ENCODE data around the gene TRMT6. TPM values are rescaled to one million over a fixed set of nuclear protein-coding genes. Genes with fewer than 3 reads are reported as not detected.

TRMT6 gene
- total and polyA plus RNA-seq, 10 of the 15 experiments (the other 5 are each of a cell fraction or from before 2014, with no cell fraction given): 18.2 to 35.5 (median 22.6) TPM

DNA sequence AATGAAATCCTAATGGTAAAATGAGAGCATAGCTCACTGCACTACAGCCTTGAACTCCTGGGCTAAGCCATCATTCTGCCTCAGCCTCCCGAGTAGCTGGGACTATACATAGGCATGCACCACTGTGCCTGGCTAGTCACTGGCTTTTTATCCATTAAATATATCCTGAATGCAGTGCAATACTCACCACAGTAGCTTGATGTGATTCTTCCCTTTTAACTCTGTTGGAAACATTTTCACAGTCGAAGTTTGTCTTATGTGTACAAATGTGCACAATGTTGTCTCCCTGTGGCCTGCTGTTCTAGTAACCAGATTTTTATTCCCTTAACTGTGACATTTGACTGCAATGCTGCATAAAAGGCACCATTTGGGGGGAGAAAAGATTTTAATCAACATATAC is 56.7 kb downstream of the TRMT6 start:
- no TSS peak for BruUV-seq (replicated peaks)
- Histone ChIP-seq H3K9me3 (replicated peaks; ENCODE audit: control insufficient read depth, insufficient read depth, low read length) (no peaks in the 10 kb centered on the region), H3K36me3 (ENCODE audit: control insufficient read depth in 2 of 2, insufficient read depth in 2 of 2, low read length in 1 of 2) (no peaks in the 10 kb centered on the region), H3K4me2 (ENCODE audit: control insufficient read depth, insufficient read depth) (no peak overlapping the region), H3K4me3 (no peak overlapping the region), H3K4me1 (ENCODE audit: control insufficient read depth, insufficient read depth, low read length) (no peaks in the 10 kb centered on the region), H2AFZ (ENCODE audit: control insufficient read depth, low read depth, low read length) (no peak overlapping the region), H4K20me1 (ENCODE audit: control insufficient read depth, insufficient read depth) (no peaks in the 10 kb centered on the region), H3K27ac (ENCODE audit: control insufficient read depth, insufficient read depth) (no peak overlapping the region), H3K9ac (ENCODE audit: control insufficient read depth, insufficient read depth, low read length) (no peak overlapping the region), H3K27me3 (replicated peaks in 1 of 2; ENCODE audit: control insufficient read depth in 2 of 2, insufficient read depth in 2 of 2, low read length in 1 of 2) (no peaks in the 10 kb centered on the region; a peak in 2 of 4 replicates), H3K79me2 (ENCODE audit: control insufficient read depth, insufficient read depth, low read length) (no peaks in the 10 kb centered on the region)
- ChIA-PET POLR2A (no interaction called here), CTCF (interaction anchor here (1.3 kb wide), 1 partner anchor 364 kb away, joined by 3 read pairs; no protein-coding TSS in a partner anchor), RAD21 (ENCODE audit: unreplicated experiment) (no interaction called here), SMC1A (ENCODE audit: uncharacterized antibody, unreplicated experiment) (no interaction called here)
- no peak for FAIRE-seq
- ATAC-seq: no peak
- DNase-seq (ENCODE audit: low read depth, low spot score): no peak
- 20% methylated on average over 2 of the region's 2 CpGs for WGBS (ENCODE audit: insufficient coverage, insufficient replicate concordance, low lambda C conversion rate, missing lambda C conversion rate)
- TF ChIP-seq ELK1 (IDR thresholded peaks at IDR 0.05; ENCODE audit: low read depth, low read length) (no peak), SUPT20H (IDR thresholded peaks at IDR 0.05; ENCODE audit: borderline replicate concordance, control insufficient read depth, low read depth, low read length) (no peak), NR2C1 (IDR thresholded peaks at IDR 0.05) (no peak), BHLHE40 (IDR thresholded peaks at IDR 0.05; ENCODE audit: borderline replicate concordance in 1 of 2, low read depth in 2 of 2, low read length in 1 of 2) (no peak), MEF2A (IDR thresholded peaks at IDR 0.05; ENCODE audit: insufficient read depth, low read depth, low read length) (no peak), CHD2 (IDR thresholded peaks at IDR 0.05; ENCODE audit: borderline replicate concordance, low read depth, low read length) (no peak), ZNF687 (IDR thresholded peaks at IDR 0.05) (no peak), POLR2AphosphoS2 (IDR thresholded peaks at IDR 0.05; ENCODE audit: low read depth, low read length) (no peak), HDGF (IDR thresholded peaks at IDR 0.05) (no peak), YBX1 (IDR thresholded peaks at IDR 0.05) (no peak)
- TF ChIP-seq, protein P1, sequence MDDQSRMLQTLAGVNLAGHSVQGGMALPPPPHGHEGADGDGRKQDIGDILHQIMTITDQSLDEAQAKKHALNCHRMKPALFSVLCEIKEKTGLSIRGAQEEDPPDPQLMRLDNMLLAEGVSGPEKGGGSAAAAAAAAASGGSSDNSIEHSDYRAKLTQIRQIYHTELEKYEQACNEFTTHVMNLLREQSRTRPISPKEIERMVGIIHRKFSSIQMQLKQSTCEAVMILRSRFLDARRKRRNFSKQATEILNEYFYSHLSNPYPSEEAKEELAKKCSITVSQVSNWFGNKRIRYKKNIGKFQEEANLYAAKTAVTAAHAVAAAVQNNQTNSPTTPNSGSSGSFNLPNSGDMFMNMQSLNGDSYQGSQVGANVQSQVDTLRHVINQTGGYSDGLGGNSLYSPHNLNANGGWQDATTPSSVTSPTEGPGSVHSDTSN (IDR thresholded peaks at IDR 0.05; ENCODE audit: insufficient replicate concordance, low read depth, low read length): no peak
- TF ChIP-seq, protein P2, sequence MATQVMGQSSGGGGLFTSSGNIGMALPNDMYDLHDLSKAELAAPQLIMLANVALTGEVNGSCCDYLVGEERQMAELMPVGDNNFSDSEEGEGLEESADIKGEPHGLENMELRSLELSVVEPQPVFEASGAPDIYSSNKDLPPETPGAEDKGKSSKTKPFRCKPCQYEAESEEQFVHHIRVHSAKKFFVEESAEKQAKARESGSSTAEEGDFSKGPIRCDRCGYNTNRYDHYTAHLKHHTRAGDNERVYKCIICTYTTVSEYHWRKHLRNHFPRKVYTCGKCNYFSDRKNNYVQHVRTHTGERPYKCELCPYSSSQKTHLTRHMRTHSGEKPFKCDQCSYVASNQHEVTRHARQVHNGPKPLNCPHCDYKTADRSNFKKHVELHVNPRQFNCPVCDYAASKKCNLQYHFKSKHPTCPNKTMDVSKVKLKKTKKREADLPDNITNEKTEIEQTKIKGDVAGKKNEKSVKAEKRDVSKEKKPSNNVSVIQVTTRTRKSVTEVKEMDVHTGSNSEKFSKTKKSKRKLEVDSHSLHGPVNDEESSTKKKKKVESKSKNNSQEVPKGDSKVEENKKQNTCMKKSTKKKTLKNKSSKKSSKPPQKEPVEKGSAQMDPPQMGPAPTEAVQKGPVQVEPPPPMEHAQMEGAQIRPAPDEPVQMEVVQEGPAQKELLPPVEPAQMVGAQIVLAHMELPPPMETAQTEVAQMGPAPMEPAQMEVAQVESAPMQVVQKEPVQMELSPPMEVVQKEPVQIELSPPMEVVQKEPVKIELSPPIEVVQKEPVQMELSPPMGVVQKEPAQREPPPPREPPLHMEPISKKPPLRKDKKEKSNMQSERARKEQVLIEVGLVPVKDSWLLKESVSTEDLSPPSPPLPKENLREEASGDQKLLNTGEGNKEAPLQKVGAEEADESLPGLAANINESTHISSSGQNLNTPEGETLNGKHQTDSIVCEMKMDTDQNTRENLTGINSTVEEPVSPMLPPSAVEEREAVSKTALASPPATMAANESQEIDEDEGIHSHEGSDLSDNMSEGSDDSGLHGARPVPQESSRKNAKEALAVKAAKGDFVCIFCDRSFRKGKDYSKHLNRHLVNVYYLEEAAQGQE (IDR thresholded peaks at IDR 0.05; ENCODE audit: low read depth, low read length): no peak
- TF ChIP-seq, protein P3, sequence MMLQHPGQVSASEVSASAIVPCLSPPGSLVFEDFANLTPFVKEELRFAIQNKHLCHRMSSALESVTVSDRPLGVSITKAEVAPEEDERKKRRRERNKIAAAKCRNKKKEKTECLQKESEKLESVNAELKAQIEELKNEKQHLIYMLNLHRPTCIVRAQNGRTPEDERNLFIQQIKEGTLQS (IDR thresholded peaks at IDR 0.05; ENCODE audit: borderline replicate concordance, extremely low read depth, low read depth, low read length): no peak
- intact Hi-C loops (cut with micrococcal nuclease; ENCODE audit: unreplicated experiment): no loop called here
- in situ Hi-C loops (cut with MboI): no loop called here

Measured in GM12878 (cell line).